ENCODE results near the gene LRIG3. TPM values are rescaled to one million over a fixed set of nuclear protein-coding genes. Genes with fewer than 3 reads are reported as not detected.

LRIG3 gene
- polyA plus RNA-seq, 1 donor from 2014 or later, result 0.22 TPM

DNA sequence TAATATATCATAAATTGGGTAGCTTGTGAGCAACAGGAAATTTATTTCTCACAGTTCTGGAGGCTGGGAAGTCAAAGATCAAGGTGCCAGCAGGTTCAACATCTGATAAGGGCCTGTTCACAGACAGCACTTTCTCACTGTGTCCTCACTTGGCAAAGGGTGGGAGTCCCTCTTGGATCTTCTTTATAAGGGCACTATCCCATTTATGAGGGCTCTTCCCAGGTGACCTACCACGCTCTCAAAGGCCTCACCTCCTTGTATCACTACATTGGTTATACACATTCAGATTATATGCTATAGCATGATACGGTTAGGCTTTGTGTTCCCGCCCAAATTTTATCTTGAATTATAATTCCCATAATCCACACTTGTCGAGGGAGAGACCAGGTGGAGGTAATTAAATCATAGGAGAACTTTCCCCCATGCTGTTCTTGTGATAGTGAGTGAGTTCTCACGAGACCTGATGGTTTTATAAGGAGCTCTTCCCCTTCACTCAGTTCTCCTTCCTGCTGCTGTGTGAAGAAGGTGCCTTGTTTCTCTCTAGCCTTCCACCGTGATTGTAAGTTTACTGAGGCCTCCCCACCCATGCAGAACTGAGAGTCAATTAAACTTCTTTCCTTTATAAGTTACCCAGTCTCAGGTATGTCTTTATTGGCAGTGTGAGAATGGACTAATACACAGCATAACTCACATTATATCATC, 19.2 kb upstream of the LRIG3 start:
- Histone ChIP-seq H3F3A (ENCODE audit: insufficient read depth, low read length, poor library complexity, severe bottlenecking) (no peaks in the 10 kb centered on the region), H3K27me3 (ENCODE audit: insufficient read depth, low read depth, low read length) (no peaks in the 10 kb centered on the region), H3K4me2 (ENCODE audit: low read length) (no peak overlapping the region), H3K9me2 (ENCODE audit: insufficient read depth, low read length) (no peaks in the 10 kb centered on the region), H3K4me3 (ENCODE audit: low read length) (no peak overlapping the region), H3K9me3 (ENCODE audit: low read length) (no peaks in the 10 kb centered on the region), H3K36me3 (ENCODE audit: insufficient read depth, low read length) (no peaks in the 10 kb centered on the region), H4K20me1 (ENCODE audit: insufficient read depth) (no peaks in the 10 kb centered on the region), H3K9ac (ENCODE audit: low read length) (no peak overlapping the region), H2AFZ (ENCODE audit: low read depth, low read length) (no peak overlapping the region), H3K79me2 (replicated peaks; ENCODE audit: insufficient read depth, low read length) (no peaks in the 10 kb centered on the region), H3K27ac (ENCODE audit: low read length) (no peak overlapping the region)
- TF ChIP-seq, protein P1, sequence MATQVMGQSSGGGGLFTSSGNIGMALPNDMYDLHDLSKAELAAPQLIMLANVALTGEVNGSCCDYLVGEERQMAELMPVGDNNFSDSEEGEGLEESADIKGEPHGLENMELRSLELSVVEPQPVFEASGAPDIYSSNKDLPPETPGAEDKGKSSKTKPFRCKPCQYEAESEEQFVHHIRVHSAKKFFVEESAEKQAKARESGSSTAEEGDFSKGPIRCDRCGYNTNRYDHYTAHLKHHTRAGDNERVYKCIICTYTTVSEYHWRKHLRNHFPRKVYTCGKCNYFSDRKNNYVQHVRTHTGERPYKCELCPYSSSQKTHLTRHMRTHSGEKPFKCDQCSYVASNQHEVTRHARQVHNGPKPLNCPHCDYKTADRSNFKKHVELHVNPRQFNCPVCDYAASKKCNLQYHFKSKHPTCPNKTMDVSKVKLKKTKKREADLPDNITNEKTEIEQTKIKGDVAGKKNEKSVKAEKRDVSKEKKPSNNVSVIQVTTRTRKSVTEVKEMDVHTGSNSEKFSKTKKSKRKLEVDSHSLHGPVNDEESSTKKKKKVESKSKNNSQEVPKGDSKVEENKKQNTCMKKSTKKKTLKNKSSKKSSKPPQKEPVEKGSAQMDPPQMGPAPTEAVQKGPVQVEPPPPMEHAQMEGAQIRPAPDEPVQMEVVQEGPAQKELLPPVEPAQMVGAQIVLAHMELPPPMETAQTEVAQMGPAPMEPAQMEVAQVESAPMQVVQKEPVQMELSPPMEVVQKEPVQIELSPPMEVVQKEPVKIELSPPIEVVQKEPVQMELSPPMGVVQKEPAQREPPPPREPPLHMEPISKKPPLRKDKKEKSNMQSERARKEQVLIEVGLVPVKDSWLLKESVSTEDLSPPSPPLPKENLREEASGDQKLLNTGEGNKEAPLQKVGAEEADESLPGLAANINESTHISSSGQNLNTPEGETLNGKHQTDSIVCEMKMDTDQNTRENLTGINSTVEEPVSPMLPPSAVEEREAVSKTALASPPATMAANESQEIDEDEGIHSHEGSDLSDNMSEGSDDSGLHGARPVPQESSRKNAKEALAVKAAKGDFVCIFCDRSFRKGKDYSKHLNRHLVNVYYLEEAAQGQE (IDR thresholded peaks at IDR 0.05; ENCODE audit: borderline replicate concordance), result no peak
- TF ChIP-seq RAD21 (conservative IDR thresholded peaks at IDR 0.05), result no peak
- TF ChIP-seq EZH2 (IDR thresholded peaks at IDR 0.05; ENCODE audit: borderline replicate concordance, insufficient read depth, low read length, poor library complexity, severe bottlenecking), result no peak
- no peak for TF ChIP-seq POLR2AphosphoS5 (IDR thresholded peaks at IDR 0.05)
- TF ChIP-seq MXI1 (conservative IDR thresholded peaks at IDR 0.05; ENCODE audit: poor library complexity, severe bottlenecking), result no peak
- TF ChIP-seq CTCF (IDR thresholded peaks at IDR 0.05; ENCODE audit: poor library complexity, severe bottlenecking), result no peak
- TF ChIP-seq TAF1 (IDR thresholded peaks at IDR 0.05; ENCODE audit: low read depth), result no peak
- no peak for TF ChIP-seq SMC3 (conservative IDR thresholded peaks at IDR 0.05; ENCODE audit: poor library complexity)
- no peak for TF ChIP-seq EP300 (conservative IDR thresholded peaks at IDR 0.05; ENCODE audit: poor library complexity, severe bottlenecking)

DNA sequence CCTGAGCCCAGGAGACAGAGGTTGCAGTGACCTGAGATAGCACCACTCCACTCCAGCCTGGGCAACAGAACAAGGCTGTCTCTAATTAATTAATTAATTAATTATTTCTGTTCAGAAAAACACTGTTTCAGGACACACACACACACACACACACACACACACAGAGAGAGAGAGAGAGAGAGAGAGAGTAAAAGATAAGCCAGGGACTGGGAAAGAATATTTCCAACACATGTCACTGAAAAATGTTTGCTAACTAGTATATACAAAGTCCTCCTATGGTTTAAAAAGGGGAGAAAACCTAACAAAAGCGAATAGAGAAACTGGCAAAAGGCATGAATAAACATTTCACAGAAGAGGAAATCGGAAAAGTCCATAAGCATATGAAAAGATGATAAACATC, 18.1 kb upstream of the LRIG3 start:
- no peaks in the 10 kb centered on the region for H3K9me2 ChIP-seq (ENCODE audit: insufficient read depth, low read length)
- no peak overlapping the region for H3K9ac ChIP-seq (ENCODE audit: low read length)
- no peak overlapping the region for H3K4me2 ChIP-seq (ENCODE audit: low read length)
- no peaks in the 10 kb centered on the region for H3K27me3 ChIP-seq (ENCODE audit: insufficient read depth, low read depth, low read length)
- no peaks in the 10 kb centered on the region for H3F3A ChIP-seq (ENCODE audit: insufficient read depth, low read length, poor library complexity, severe bottlenecking)
- H3K4me3 ChIP-seq (ENCODE audit: low read length), result no peak overlapping the region
- TF ChIP-seq POLR2AphosphoS5 (IDR thresholded peaks at IDR 0.05) (no peak), RAD21 (conservative IDR thresholded peaks at IDR 0.05) (no peak), MXI1 (conservative IDR thresholded peaks at IDR 0.05; ENCODE audit: poor library complexity, severe bottlenecking) (no peak), EZH2 (IDR thresholded peaks at IDR 0.05; ENCODE audit: borderline replicate concordance, insufficient read depth, low read length, poor library complexity, severe bottlenecking) (no peak)
- TF ChIP-seq, protein P1 (IDR thresholded peaks at IDR 0.05; ENCODE audit: borderline replicate concordance), result no peak
- H2AFZ ChIP-seq (ENCODE audit: low read depth, low read length), result no peak overlapping the region
- H3K9me3 ChIP-seq (ENCODE audit: low read length), result no peaks in the 10 kb centered on the region
- no peaks in the 10 kb centered on the region for H3K79me2 ChIP-seq (replicated peaks; ENCODE audit: insufficient read depth, low read length)
- no peak overlapping the region for H3K27ac ChIP-seq (ENCODE audit: low read length)
- H4K20me1 ChIP-seq (ENCODE audit: insufficient read depth), result no peaks in the 10 kb centered on the region
- H3K36me3 ChIP-seq (ENCODE audit: insufficient read depth, low read length), result no peaks in the 10 kb centered on the region
